CD14-positive monocyte (primary cell): ENCODE data around the gene RPTOR. TPM values are rescaled to one million over a fixed set of nuclear protein-coding genes. Genes with fewer than 3 reads are reported as not detected.

Experiments
- DNase-seq, 3 donors: peaks; one replicate each; pipeline ENCODE4 v3.0.0-alpha.2; 2011 to 2022
- H2AFZ ChIP-seq: 2 replicates; pipeline ENCODE4 v1.6.0; 2012; ENCODE audit warnings: mild to moderate bottlenecking, low read depth, low read length, inconsistent platforms; ENCODE audit not compliant: insufficient read depth, poor library complexity, severe bottlenecking
- H3K27ac ChIP-seq, 2 donors: 1 replicate in 1 of 2; 2 replicates in 1 of 2; pipeline ENCODE4 v1.5.1; 2012 to 2013; ENCODE audit warnings: low read length in 2 of 2, control low read depth in 1 of 2, inconsistent platforms in 1 of 2, low read depth in 1 of 2, mild to moderate bottlenecking in 1 of 2
- H3K27me3 ChIP-seq, 2 donors: one replicate each; pipeline versions ENCODE4 v1.6.0 to v1.6.1; 2011 to 2013; ENCODE audit warnings: low read length in 2 of 2; ENCODE audit not compliant: control insufficient read depth in 2 of 2, insufficient read depth in 2 of 2
- H3K36me3 ChIP-seq, 2 donors: replicated peaks in 1 of 2; 1 replicate in 1 of 2; 2 replicates in 1 of 2; pipeline versions ENCODE4 v1.5.1 to v1.6.1; 2012 to 2013; ENCODE audit warnings: low read length in 2 of 2, control low read depth in 1 of 2, inconsistent platforms in 1 of 2, mild to moderate bottlenecking in 1 of 2; ENCODE audit not compliant: insufficient read depth in 2 of 2, control insufficient read depth in 1 of 2
- H3K4me1 ChIP-seq, 2 donors: 1 replicate in 1 of 2; 2 replicates in 1 of 2; pipeline versions ENCODE4 v1.5.1 to v1.6.1; 2012 to 2013; ENCODE audit warnings: low read length in 2 of 2, control low read depth in 1 of 2, inconsistent platforms in 1 of 2, mild to moderate bottlenecking in 1 of 2, moderate library complexity in 1 of 2; ENCODE audit not compliant: insufficient read depth in 2 of 2, control insufficient read depth in 1 of 2
- H3K4me2 ChIP-seq: replicated peaks from 2 replicates; pipeline ENCODE3; 2012; ENCODE audit warnings: low read length, moderate library complexity, mild to moderate bottlenecking; ENCODE audit not compliant: poor library complexity, severe bottlenecking; ENCODE audit errors: extremely low read depth
- H3K4me3 ChIP-seq, 3 experiments: fragments of 200-600 bp in 1 of 3; sonication (generic) in 1 of 3; replicated peaks in 1 of 3; 1 replicate in 2 of 3; 2 replicates in 1 of 3; pipeline ENCODE4 v1.5.1; 2011 to 2013; ENCODE audit warnings: low read length in 3 of 3, mild to moderate bottlenecking in 3 of 3, control low read depth in 2 of 3, low read depth in 2 of 3, inconsistent platforms in 1 of 3, moderate library complexity in 1 of 3
- H3K79me2 ChIP-seq: 2 replicates; pipeline ENCODE4 v1.6.0; 2012; ENCODE audit warnings: mild to moderate bottlenecking, control low read depth, inconsistent platforms, low read length, moderate library complexity; ENCODE audit not compliant: insufficient read depth
- H3K9ac ChIP-seq: 2 replicates; pipeline ENCODE4 v1.6.0; 2017; ENCODE audit warnings: low read length, mild to moderate bottlenecking; ENCODE audit not compliant: insufficient read depth, poor library complexity, severe bottlenecking
- H3K9me3 ChIP-seq, 2 donors: replicated peaks in 1 of 2; 1 replicate in 1 of 2; 2 replicates in 1 of 2; pipeline versions ENCODE4 v1.5.1 to v1.6.1; 2012 to 2013; ENCODE audit warnings: low read length in 2 of 2, control low read depth in 1 of 2; ENCODE audit not compliant: control insufficient read depth in 1 of 2, insufficient read depth in 1 of 2
- H4K20me1 ChIP-seq: 2 replicates; pipeline ENCODE4 v1.6.0; 2012; ENCODE audit warnings: mild to moderate bottlenecking, low read length, control low read depth, moderate library complexity; ENCODE audit not compliant: insufficient read depth
- H3K27ac Mint-ChIP-seq, 7 donors: one replicate each; pipeline ENCODE4 v1.8.0; 2020; ENCODE audit warnings: mild to moderate bottlenecking in 7 of 7, mixed read lengths in 7 of 7, moderate library complexity in 6 of 7, inconsistent platforms in 2 of 7
- H3K27me3 Mint-ChIP-seq, 3 donors: one replicate each; pipeline ENCODE4 v1.8.0; 2021 to 2022; ENCODE audit warnings: low read depth in 3 of 3, mild to moderate bottlenecking in 3 of 3, mixed read lengths in 3 of 3, moderate library complexity in 3 of 3, inconsistent platforms in 1 of 3
- H3K36me3 Mint-ChIP-seq, 2 donors: one replicate each; pipeline ENCODE4 v1.8.0; 2020; ENCODE audit warnings: mixed read lengths in 2 of 2, inconsistent platforms in 1 of 2, mild to moderate bottlenecking in 1 of 2
- H3K4me1 Mint-ChIP-seq: one replicate; pipeline ENCODE4 v1.8.0; 2020; ENCODE audit warnings: mild to moderate bottlenecking, mixed read lengths
- H3K4me3 Mint-ChIP-seq, 2 donors: one replicate each; pipeline ENCODE4 v1.8.0; 2020; ENCODE audit warnings: mild to moderate bottlenecking in 2 of 2, mixed read lengths in 2 of 2, moderate library complexity in 1 of 2
- H3K9me3 Mint-ChIP-seq, 7 donors: one replicate each; pipeline ENCODE4 v1.8.0; 2020 to 2022; ENCODE audit warnings: mixed read lengths in 7 of 7, mild to moderate bottlenecking in 6 of 7, moderate library complexity in 6 of 7, inconsistent platforms in 2 of 7
- WGBS: methylation state at CpG from one replicate; pipeline ENCODE4 v1.1.5; 2013; ENCODE audit warnings: missing lambda C conversion rate; ENCODE audit not compliant: insufficient coverage; 5-methylcytosine and 5-hydroxymethylcytosine counted together
- intact Hi-C, 2 donors: fragments of 100-400 bp; cut with micrococcal nuclease; formaldehyde crosslinking; loops; one replicate each; pipeline versions ENCODE4 v1.15.0 to v1.15.1; 2023
- polyA plus RNA-seq, 3 donors: library from polyadenylated mRNA; depleted of rRNA in 1 of 3; unstranded in 2 of 3; stranded (reverse) in 1 of 3; fragments of 300-500 nt in 2 of 3; fragments of >200 nt in 1 of 3; fragmentation: Illumina TruSeq in 2 of 3; gene quantifications; 1 replicate in 2 of 3; 2 replicates in 1 of 3; pipeline ENCODE4 v1.2.3, GENCODE V29; 2012 to 2021
- TF ChIP-seq, protein P1 (sequence below): fragments of 200-600 bp; IDR thresholded peaks from one replicate; pipeline ENCODE4 v1.8.0; 2022; ENCODE audit warnings: antibody characterized with exemption, mild to moderate bottlenecking

RPTOR gene
- polyA plus RNA-seq, 3 donors, result 1.1 to 8.7 (median 2.6) TPM

DNA sequence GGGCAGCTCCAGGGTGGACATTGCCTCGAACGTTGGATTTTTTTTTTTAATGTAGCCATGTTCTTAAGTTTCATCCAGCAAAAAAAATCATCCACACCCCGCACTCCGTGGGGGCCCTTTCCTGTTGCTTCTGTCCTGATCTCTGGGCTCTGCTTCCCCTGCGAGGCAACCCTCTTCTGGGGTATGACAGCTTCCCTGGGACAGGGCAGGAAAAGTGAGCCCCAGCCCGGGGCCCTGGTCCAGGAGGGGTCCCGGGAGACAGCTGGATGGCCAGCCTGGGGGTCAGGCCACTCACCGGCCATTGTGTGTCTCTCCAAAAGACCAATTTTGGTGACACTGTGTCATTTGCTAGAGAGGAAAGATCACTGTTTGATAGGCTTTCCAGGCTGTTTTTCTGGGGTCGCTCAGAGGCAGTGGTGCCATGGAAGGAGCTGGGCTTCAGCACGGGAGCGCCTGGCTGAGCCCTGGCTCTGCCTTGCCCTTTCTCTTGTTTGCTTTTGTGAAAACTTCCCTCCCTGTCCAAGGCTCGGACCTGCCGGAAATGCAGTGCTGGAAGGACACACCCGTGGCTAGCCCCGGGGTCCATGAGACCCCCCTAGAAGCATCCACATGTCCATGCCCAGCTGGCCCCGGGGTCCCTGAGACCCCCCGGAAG lies 406.0 kb downstream of the RPTOR start:
- Mint-ChIP-seq H3K4me3 (no peak overlapping the region), H3K27ac (no peak overlapping the region), H3K36me3 (peaks cover 49 to 66% of the 10 kb centered on the region in 2 donors)

DNA sequence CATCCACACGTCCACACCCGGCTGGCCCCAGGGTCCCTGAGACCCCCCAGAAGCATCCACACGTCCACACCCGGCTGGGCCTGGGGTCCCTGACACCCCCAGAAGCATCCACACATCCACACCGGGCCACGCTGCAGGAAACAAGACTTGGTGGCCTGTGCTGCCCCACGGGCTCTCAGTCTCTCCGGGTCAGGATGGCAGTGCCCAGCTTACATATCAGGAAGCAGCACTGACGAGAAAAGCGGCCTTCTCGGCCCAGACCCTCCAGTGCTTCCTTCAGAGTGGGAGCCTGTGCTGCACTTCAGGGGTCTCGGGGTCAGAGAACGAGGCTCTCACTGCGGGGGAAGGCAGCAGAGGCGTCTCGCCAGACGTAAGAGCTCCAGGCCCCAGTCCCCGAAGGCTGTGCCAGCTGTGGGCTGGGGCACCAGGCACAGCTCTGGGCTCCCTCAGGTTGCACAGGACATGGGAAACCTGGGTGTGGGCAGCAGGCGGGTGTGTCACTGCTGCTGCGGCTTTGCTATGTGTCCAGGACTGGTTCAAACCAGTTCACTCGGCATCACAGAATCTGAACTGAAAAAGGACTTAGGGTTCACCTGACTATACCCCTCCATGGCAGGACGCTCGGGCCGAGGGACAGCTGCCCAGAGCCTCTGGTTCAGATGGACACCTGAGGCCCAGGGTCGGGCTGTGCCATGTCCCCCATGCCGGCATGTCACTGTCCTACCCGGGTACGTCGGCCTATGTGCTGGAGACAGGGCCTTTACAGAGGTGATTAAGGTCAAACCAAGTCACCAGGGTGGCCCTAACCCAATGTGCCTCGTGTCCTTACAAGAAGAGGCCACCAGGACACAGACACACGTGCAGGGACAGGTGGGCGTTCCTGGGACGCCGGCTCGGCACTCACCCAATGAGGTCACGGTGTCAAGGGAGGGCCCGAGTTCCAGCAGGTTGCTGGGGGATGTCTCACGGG lies 406.8 kb downstream of the RPTOR start:
- Histone ChIP-seq H3K79me2 (no peaks in the 10 kb centered on the region), H3K4me3 (no peak overlapping the region), H3K9ac (no peak overlapping the region), H4K20me1 (no peaks in the 10 kb centered on the region), H3K9me3 (no peaks in the 10 kb centered on the region), H3K4me1 (no peaks in the 10 kb centered on the region), H3K27ac (no peak overlapping the region), H3K36me3 (peaks cover 28 to 56% of the 10 kb centered on the region in 2 donors), H3K27me3 (no peaks in the 10 kb centered on the region), H2AFZ (no peak overlapping the region), H3K4me2 (no peak overlapping the region)
- no peaks in the 10 kb centered on the region for H3K27me3 Mint-ChIP-seq
- no peak overlapping the region for H3K4me3 Mint-ChIP-seq
- H3K4me1 Mint-ChIP-seq, result no peaks in the 10 kb centered on the region
- H3K9me3 Mint-ChIP-seq, result peaks cover 0 to 3% (median 0%) of the 10 kb centered on the region in 7 donors
- peaks cover 41 to 59% of the 10 kb centered on the region in 2 donors for H3K36me3 Mint-ChIP-seq
- WGBS, result 97% methylated on average over 35 of the region's 38 CpGs
- no peak for DNase-seq
- intact Hi-C loops, result no loop called here
- TF ChIP-seq, protein P1, sequence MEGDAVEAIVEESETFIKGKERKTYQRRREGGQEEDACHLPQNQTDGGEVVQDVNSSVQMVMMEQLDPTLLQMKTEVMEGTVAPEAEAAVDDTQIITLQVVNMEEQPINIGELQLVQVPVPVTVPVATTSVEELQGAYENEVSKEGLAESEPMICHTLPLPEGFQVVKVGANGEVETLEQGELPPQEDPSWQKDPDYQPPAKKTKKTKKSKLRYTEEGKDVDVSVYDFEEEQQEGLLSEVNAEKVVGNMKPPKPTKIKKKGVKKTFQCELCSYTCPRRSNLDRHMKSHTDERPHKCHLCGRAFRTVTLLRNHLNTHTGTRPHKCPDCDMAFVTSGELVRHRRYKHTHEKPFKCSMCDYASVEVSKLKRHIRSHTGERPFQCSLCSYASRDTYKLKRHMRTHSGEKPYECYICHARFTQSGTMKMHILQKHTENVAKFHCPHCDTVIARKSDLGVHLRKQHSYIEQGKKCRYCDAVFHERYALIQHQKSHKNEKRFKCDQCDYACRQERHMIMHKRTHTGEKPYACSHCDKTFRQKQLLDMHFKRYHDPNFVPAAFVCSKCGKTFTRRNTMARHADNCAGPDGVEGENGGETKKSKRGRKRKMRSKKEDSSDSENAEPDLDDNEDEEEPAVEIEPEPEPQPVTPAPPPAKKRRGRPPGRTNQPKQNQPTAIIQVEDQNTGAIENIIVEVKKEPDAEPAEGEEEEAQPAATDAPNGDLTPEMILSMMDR, result no peak
- no peak overlapping the region for H3K27ac Mint-ChIP-seq

More for the DNA sequence above, 406.0 kb downstream of the RPTOR start:
- no peaks in the 10 kb centered on the region for H3K9me3 ChIP-seq
- no peaks in the 10 kb centered on the region for H4K20me1 ChIP-seq
- Mint-ChIP-seq H3K4me1 (no peaks in the 10 kb centered on the region), H3K9me3 (peaks cover 0 to 7% (median 0%) of the 10 kb centered on the region in 7 donors), H3K27me3 (no peaks in the 10 kb centered on the region)
- H3K79me2 ChIP-seq, result no peaks in the 10 kb centered on the region
- H3K36me3 ChIP-seq, result peaks cover 35 to 64% of the 10 kb centered on the region in 2 donors
- TF ChIP-seq, protein P1, result no peak
- H3K4me3 ChIP-seq, result no peak overlapping the region
- intact Hi-C loops, result no loop called here
- no peak overlapping the region for H3K4me2 ChIP-seq
- no peak overlapping the region for H3K9ac ChIP-seq
- DNase-seq, result no peak
- no peaks in the 10 kb centered on the region for H3K27me3 ChIP-seq
- H2AFZ ChIP-seq, result no peak overlapping the region
- H3K27ac ChIP-seq, result no peak overlapping the region
- no peaks in the 10 kb centered on the region for H3K4me1 ChIP-seq
- WGBS, result 97% methylated on average over 13 of the region's 17 CpGs
